OCI-LY7 (cell line): ENCODE results near the gene CGB7.

Experiments used
- EZH2phosphoT487 ChIP-seq: fragments of 200-600 bp; sonication (generic); IDR thresholded peaks from 2 replicates; pipeline ENCODE4 v1.6.1; 2018; ENCODE audit warnings: low read depth, borderline replicate concordance, mild to moderate bottlenecking, mixed run types, antibody characterized with exemption, low read length, moderate library complexity, mixed read lengths
- TF ChIP-seq, protein P1 (sequence below): fragments of 200-600 bp; sonication (generic); conservative IDR thresholded peaks from 2 replicates; pipeline ENCODE4 v1.5.1; 2014; ENCODE audit warnings: mild to moderate bottlenecking, antibody characterized with exemption, low read length, moderate library complexity, mixed read lengths

DNA sequence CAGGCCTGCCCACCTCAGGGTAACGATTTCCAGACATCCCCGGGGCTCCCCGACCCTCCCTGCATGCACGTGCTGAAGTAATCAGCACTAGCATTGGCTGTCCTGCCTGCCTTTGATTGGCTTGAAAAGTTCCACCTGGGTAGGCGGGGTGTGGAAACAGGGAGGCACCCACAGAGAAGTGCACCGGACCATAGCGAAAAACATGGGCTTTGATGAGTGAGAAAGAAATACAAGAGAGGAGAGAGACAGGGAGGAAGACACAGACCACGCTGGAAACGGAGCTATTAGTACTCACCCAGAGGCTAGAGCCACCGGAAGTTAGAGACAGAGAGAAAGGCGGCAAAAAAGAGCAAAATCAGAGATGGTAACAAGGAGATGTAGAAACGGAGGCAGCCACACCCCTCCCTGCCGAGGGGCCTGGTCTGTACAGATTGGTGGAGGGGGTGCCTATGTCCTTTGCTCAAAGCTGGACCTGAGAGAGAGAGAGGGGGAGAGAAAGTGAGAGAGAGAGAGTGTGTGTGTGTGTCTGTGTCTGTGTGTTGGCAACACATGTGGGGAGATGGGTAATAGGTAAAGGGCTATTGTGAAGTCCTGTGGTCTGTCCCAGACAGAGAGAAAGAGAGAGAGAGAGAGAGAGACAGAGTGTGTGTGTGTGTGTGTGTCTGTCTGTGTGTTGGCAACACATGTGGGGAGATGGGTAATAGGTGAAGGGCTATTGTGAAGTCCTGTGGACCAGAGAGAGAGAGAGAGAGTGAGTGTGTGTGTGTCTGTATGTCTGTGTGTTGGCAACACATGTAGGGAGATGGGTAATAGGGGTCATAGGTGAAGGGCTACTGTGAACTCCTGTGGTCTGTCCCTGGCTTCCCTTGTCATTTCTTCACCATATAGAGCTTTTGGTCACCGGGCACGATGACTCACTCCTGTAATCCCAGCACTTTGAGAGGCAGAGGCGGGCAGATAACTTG, 36.3 kb downstream of the CGB7 start:
- TF ChIP-seq, protein P1, sequence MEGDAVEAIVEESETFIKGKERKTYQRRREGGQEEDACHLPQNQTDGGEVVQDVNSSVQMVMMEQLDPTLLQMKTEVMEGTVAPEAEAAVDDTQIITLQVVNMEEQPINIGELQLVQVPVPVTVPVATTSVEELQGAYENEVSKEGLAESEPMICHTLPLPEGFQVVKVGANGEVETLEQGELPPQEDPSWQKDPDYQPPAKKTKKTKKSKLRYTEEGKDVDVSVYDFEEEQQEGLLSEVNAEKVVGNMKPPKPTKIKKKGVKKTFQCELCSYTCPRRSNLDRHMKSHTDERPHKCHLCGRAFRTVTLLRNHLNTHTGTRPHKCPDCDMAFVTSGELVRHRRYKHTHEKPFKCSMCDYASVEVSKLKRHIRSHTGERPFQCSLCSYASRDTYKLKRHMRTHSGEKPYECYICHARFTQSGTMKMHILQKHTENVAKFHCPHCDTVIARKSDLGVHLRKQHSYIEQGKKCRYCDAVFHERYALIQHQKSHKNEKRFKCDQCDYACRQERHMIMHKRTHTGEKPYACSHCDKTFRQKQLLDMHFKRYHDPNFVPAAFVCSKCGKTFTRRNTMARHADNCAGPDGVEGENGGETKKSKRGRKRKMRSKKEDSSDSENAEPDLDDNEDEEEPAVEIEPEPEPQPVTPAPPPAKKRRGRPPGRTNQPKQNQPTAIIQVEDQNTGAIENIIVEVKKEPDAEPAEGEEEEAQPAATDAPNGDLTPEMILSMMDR, result no peak
- TF ChIP-seq EZH2phosphoT487, result no peak
